Ishikawa (cell line): ENCODE data around the gene HMGXB3.

Source experiments
- CEBPB ChIP-seq: IDR thresholded peaks from 2 replicates; pipeline ENCODE4 v1.6.1; 2012
- CREB1 ChIP-seq: IDR thresholded peaks from 2 replicates; pipeline ENCODE4 v1.6.1; 2012; ENCODE audit warnings: low read depth
- EGR1 ChIP-seq: IDR thresholded peaks from 2 replicates; pipeline ENCODE4 v1.6.1; 2012
- EP300 ChIP-seq: IDR thresholded peaks from 2 replicates; pipeline ENCODE4 v1.6.1; 2012; ENCODE audit warnings: borderline replicate concordance
- FOXM1 ChIP-seq: IDR thresholded peaks from 2 replicates; pipeline ENCODE4 v1.6.1; 2012; ENCODE audit warnings: low read depth, borderline replicate concordance
- NFIC ChIP-seq: IDR thresholded peaks from 2 replicates; pipeline ENCODE4 v1.6.1; 2012
- RAD21 ChIP-seq: IDR thresholded peaks from 2 replicates; pipeline ENCODE4 v1.6.1; 2012; ENCODE audit warnings: low read depth
- TAF1 ChIP-seq: IDR thresholded peaks from 2 replicates; pipeline ENCODE4 v1.6.1; 2012; ENCODE audit warnings: low read depth, mild to moderate bottlenecking
- TCF12 ChIP-seq: IDR thresholded peaks from 2 replicates; pipeline ENCODE4 v1.6.1; 2012; ENCODE audit warnings: low read depth
- TEAD4 ChIP-seq: IDR thresholded peaks from 2 replicates; pipeline ENCODE4 v1.6.1; 2012
- YY1 ChIP-seq: IDR thresholded peaks from 2 replicates; pipeline ENCODE4 v1.6.1; 2012; ENCODE audit warnings: low read depth
- ZBTB7A ChIP-seq: IDR thresholded peaks from 2 replicates; pipeline ENCODE4 v1.6.1; 2012; ENCODE audit warnings: low read depth
- TF ChIP-seq, protein P1 (sequence below): IDR thresholded peaks from 2 replicates; pipeline ENCODE4 v1.6.1; 2012
- TF ChIP-seq, protein P2 (sequence below): IDR thresholded peaks from 2 replicates; pipeline ENCODE4 v1.6.1; 2012; ENCODE audit warnings: low read depth, mild to moderate bottlenecking
- TF ChIP-seq, protein P3 (sequence below): IDR thresholded peaks from 2 replicates; pipeline ENCODE4 v1.6.1; 2012

The HMGXB3 gene, protein sequence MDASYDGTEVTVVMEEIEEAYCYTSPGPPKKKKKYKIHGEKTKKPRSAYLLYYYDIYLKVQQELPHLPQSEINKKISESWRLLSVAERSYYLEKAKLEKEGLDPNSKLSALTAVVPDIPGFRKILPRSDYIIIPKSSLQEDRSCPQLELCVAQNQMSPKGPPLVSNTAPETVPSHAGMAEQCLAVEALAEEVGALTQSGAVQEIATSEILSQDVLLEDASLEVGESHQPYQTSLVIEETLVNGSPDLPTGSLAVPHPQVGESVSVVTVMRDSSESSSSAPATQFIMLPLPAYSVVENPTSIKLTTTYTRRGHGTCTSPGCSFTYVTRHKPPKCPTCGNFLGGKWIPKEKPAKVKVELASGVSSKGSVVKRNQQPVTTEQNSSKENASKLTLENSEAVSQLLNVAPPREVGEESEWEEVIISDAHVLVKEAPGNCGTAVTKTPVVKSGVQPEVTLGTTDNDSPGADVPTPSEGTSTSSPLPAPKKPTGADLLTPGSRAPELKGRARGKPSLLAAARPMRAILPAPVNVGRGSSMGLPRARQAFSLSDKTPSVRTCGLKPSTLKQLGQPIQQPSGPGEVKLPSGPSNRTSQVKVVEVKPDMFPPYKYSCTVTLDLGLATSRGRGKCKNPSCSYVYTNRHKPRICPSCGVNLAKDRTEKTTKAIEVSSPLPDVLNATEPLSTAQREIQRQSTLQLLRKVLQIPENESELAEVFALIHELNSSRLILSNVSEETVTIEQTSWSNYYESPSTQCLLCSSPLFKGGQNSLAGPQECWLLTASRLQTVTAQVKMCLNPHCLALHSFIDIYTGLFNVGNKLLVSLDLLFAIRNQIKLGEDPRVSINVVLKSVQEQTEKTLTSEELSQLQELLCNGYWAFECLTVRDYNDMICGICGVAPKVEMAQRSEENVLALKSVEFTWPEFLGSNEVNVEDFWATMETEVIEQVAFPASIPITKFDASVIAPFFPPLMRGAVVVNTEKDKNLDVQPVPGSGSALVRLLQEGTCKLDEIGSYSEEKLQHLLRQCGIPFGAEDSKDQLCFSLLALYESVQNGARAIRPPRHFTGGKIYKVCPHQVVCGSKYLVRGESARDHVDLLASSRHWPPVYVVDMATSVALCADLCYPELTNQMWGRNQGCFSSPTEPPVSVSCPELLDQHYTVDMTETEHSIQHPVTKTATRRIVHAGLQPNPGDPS (N-terminal part only)

DNA sequence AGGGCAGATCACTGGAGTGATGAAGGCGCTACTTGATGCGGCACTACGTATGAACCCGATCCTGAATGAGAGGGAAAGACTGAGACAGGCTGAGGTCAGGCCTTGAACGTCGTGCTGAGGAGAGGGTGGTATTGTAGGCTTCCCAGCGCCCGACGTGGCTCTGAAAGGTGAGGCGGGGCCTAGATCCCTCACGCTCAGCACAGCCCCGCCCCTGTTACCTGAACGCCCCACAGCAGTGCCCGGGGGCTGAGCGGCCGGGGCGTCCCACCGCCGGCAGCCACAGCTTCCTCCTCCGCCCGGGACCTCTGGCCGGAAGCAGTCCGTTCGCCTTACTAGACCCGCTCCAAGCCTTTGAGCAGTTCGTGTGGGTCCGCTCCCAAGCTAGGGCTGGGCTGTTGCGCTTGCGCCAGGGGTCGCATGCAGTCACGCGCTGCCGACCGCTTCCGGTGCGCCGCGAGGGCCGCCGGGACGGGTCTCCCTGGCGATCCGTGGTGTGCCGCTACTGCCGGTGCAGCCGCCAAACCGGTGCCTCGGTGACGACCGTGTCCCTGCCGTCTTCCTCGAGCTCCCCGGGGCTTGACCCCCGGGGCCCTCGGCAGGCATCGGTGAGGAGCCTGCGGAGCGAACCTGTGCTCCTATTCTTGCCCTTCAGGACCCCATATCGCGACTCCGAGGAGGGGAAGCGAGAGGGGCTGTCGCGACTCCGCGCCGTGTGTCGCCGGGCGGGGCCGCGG lies at the start of gene HMGXB3, which contains the start of gene TIGD6:
Gene HMGXB3, plus strand, starts transcription at position 484 of the 734 bp plus-strand sequence. CDS start 4,114 bp downstream, outside the sequence.
Gene TIGD6, minus strand, starts transcription at position 399 of the 734 bp plus-strand sequence. CDS start 4,306 bp downstream, outside the sequence.
- TF ChIP-seq, protein P1, sequence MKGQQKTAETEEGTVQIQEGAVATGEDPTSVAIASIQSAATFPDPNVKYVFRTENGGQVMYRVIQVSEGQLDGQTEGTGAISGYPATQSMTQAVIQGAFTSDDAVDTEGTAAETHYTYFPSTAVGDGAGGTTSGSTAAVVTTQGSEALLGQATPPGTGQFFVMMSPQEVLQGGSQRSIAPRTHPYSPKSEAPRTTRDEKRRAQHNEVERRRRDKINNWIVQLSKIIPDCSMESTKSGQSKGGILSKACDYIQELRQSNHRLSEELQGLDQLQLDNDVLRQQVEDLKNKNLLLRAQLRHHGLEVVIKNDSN = peak; percentile 96
- TF ChIP-seq TCF12 (peak; percentile 52), RAD21 (no peak), YY1 (peak; percentile 74), NFIC (no peak), CREB1 (peak; percentile 48), CEBPB (no peak; the same call in 1 of the 2 replicates), EP300 (peak; percentile 32; the same call in 1 of the 2 replicates), TAF1 (peak; percentile 76), EGR1 (no peak), ZBTB7A (peak; percentile 86), TEAD4 (0 out of 2 replicates have a peak, but pooled peaks have one; percentile 12), FOXM1 (no peak)
- TF ChIP-seq, protein P2, sequence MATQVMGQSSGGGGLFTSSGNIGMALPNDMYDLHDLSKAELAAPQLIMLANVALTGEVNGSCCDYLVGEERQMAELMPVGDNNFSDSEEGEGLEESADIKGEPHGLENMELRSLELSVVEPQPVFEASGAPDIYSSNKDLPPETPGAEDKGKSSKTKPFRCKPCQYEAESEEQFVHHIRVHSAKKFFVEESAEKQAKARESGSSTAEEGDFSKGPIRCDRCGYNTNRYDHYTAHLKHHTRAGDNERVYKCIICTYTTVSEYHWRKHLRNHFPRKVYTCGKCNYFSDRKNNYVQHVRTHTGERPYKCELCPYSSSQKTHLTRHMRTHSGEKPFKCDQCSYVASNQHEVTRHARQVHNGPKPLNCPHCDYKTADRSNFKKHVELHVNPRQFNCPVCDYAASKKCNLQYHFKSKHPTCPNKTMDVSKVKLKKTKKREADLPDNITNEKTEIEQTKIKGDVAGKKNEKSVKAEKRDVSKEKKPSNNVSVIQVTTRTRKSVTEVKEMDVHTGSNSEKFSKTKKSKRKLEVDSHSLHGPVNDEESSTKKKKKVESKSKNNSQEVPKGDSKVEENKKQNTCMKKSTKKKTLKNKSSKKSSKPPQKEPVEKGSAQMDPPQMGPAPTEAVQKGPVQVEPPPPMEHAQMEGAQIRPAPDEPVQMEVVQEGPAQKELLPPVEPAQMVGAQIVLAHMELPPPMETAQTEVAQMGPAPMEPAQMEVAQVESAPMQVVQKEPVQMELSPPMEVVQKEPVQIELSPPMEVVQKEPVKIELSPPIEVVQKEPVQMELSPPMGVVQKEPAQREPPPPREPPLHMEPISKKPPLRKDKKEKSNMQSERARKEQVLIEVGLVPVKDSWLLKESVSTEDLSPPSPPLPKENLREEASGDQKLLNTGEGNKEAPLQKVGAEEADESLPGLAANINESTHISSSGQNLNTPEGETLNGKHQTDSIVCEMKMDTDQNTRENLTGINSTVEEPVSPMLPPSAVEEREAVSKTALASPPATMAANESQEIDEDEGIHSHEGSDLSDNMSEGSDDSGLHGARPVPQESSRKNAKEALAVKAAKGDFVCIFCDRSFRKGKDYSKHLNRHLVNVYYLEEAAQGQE = no peak
- TF ChIP-seq, protein P3, sequence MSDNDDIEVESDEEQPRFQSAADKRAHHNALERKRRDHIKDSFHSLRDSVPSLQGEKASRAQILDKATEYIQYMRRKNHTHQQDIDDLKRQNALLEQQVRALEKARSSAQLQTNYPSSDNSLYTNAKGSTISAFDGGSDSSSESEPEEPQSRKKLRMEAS = peak; percentile 78; the same call in 1 of the 2 replicates

DNA sequence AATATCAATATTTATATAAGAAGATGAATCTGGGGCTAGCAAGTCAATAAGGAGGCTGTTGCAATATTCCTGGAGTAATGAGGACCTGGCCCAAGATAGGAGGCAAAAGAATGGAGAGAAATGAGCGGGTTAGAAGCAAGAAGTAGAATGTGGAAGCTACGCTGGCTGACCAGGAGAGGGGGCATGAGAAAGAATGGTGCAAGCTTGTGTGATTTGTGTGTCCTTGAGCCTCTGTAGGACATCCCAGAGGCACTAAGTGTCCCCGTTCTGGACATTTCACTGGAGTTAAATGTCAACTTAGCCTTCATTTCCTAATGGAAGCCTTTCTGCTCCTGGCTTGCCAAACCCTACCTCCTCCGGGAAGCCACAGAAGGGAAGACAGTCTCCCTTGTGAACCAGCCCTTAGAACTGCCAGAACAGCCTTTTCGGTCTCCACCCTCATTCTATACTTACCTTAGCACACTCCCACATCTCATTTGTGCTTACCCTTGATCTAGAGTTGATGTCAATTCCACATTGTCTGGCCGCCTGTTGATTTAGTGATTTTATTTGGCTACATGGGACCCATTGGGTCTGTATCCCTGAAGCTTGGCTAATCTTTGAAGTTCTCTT lies 49.3 kb upstream of the HMGXB3 start:
- TF ChIP-seq TEAD4 = no peak
- no peak for TF ChIP-seq CREB1
- no peak for TF ChIP-seq NFIC
- TF ChIP-seq EP300 = no peak
- TF ChIP-seq CEBPB = no peak
- TF ChIP-seq EGR1 = no peak
- TF ChIP-seq FOXM1 = no peak
- TF ChIP-seq, protein P3 = no peak
- TF ChIP-seq, protein P1 = no peak
- TF ChIP-seq, protein P2 = no peak
- TF ChIP-seq YY1 = no peak
- TF ChIP-seq ZBTB7A = no peak
- no peak for TF ChIP-seq TCF12
- no peak for TF ChIP-seq RAD21
- no peak for TF ChIP-seq TAF1

DNA sequence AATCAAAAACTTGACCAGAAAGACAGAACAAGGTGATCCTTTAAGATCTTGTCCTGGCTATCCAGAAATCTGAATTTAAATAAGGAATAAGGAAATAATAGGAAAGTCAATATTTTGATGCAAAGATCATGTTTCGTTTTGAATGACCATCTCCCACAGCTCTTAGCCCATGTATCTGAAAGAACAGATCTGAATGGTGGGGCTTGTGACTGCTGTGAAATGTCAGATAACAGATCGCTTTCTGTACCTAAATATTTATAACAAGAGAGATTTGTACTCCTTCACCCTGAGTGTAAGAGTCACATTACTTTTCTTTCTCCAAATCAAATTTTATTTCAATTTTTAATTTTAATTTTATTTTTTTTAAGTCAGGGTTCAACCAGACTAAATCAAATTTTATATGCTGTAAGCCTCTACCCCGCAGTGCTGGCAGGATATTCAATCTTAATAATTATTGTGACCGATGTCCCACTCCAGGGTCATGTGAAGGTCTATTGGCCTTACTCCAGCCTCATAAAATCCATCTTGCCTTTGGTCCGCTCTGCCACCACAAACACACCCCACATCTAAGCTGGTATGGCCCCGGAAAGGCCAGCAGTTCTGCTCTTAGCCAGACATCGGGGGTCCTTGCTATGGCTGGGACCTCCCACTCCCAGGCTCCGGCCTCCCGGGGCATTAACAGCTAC lies 47.0 kb upstream of the HMGXB3 start:
- TF ChIP-seq, protein P1 = no peak
- TF ChIP-seq EP300 (no peak), TAF1 (no peak), RAD21 (no peak), ZBTB7A (no peak), CEBPB (no peak), EGR1 (no peak), CREB1 (no peak), FOXM1 (no peak), TCF12 (no peak), NFIC (no peak), YY1 (no peak), TEAD4 (no peak)
- TF ChIP-seq, protein P2 = no peak
- TF ChIP-seq, protein P3 = no peak
